Measurements from ENCODE around the gene ARHGAP45. TPM values are rescaled to one million over a fixed set of nuclear protein-coding genes. Genes with fewer than 3 reads are reported as not detected.
"Not testable (repeated sequence)": the region's sequence is repeated elsewhere in the genome, so short reads cannot be mapped to it uniquely, and the experiment has no call there.

The ARHGAP45 gene
- 5.1 TPM for total RNA-seq
- long read RNA-seq, full-length matches to known transcripts: 15 of 22 reads
- long read RNA-seq, partial matches to known transcripts: 5 of 22 reads
- long read RNA-seq, other reads (novel, unspliced or antisense): 2 of 22 reads

- peak; percentile 74 for DNase-seq
- intact Hi-C loops (cut with DNase I): no loop called here
- ATAC-seq (ENCODE audit: poor library complexity): peak; percentile 22
Measured at GRCh38 chr19:1066748-1067340, at the start of gene ARHGAP45. Gene ARHGAP45, plus strand, starts transcription at chr19:1067167. Its CDS starts 239 bp downstream, at chr19:1067406.

- DNase-seq (no peak), ATAC-seq (ENCODE audit: poor library complexity) (no peak)
- intact Hi-C loops (cut with DNase I): no loop called here
Measured at GRCh38 chr19:1017906-1018305, 49.1 kb upstream of the ARHGAP45 start.

GRCh38 chr19:1018393-1018792 is 48.6 kb upstream of the ARHGAP45 start:
- intact Hi-C loops (cut with DNase I): no loop called here
- no peak for DNase-seq
- no peak for ATAC-seq (ENCODE audit: poor library complexity)

- intact Hi-C loops (cut with DNase I): no loop called here
- DNase-seq: no peak
- no peak for ATAC-seq (ENCODE audit: poor library complexity)
Measured at GRCh38 chr19:1018932-1019615, 47.9 kb upstream of the ARHGAP45 start.

- ATAC-seq (ENCODE audit: poor library complexity) (no peak), DNase-seq (no peak)
- intact Hi-C loops (cut with DNase I): no loop called here
Measured at GRCh38 chr19:1019616-1019961, 47.4 kb upstream of the ARHGAP45 start.

- intact Hi-C loops (cut with DNase I): loop anchor here (5.0 to 10.0 kb wide), 2 partner anchors 82 to 215 kb away; partner anchors contain the start of genes CBARP and GPX4
- ATAC-seq (ENCODE audit: poor library complexity): no peak
- DNase-seq: peak; percentile 67
Measured at GRCh38 chr19:1019980-1020867, 46.7 kb upstream of the ARHGAP45 start.

- peak; percentile 92 for ATAC-seq (ENCODE audit: poor library complexity)
- peak; percentile 99 for DNase-seq
- intact Hi-C loops (cut with DNase I): loop anchor here (5.0 to 10.0 kb wide), 2 partner anchors 81 to 214 kb away; partner anchors contain the start of genes CBARP and GPX4
Measured at GRCh38 chr19:1020868-1021425, 46.0 kb upstream of the ARHGAP45 start, which contains the start of gene TMEM259. Gene TMEM259, minus strand, starts transcription at chr19:1021123. Its CDS starts 127 bp downstream, at chr19:1020996.

GRCh38 chr19:1023883-1024188 is 43.1 kb upstream of the ARHGAP45 start:
- not testable (repeated sequence) for DNase-seq; ATAC-seq (ENCODE audit: poor library complexity)
- intact Hi-C loops (cut with DNase I): loop anchor here (5.0 to 10.0 kb wide), 2 partner anchors 78 to 211 kb away; partner anchors contain the start of genes CBARP and GPX4

GRCh38 chr19:1025080-1025479 is 41.9 kb upstream of the ARHGAP45 start:
- ATAC-seq (ENCODE audit: poor library complexity); DNase-seq: not testable (repeated sequence)
- intact Hi-C loops (cut with DNase I): loop anchor here (10.0 kb wide), 1 partner anchor 210 kb away; the partner anchor contains the start of gene CBARP

GRCh38 chr19:1025960-1026782 is 40.8 kb upstream of the ARHGAP45 start, which contains the start of gene CNN2:
Gene CNN2, plus strand, starts transcription at chr19:1026608. Its CDS starts 54 bp downstream, at chr19:1026662.
- intact Hi-C loops (cut with DNase I): loop anchor here (10.0 kb wide), 1 partner anchor 209 kb away; the partner anchor contains the start of gene CBARP
- DNase-seq (peak; percentile 91), ATAC-seq (ENCODE audit: poor library complexity) (peak; percentile 81)

- ATAC-seq (ENCODE audit: poor library complexity): peak; percentile 3
- intact Hi-C loops (cut with DNase I): loop anchor here (10.0 kb wide), 1 partner anchor 208 kb away; the partner anchor contains the start of gene CBARP
- DNase-seq: no peak
Measured at GRCh38 chr19:1026783-1027649, 40.0 kb upstream of the ARHGAP45 start.

- intact Hi-C loops (cut with DNase I): loop anchor here (10.0 kb wide), 1 partner anchor 207 kb away; the partner anchor contains the start of gene CBARP
- DNase-seq (no peak), ATAC-seq (ENCODE audit: poor library complexity) (peak; percentile 1)
Measured at GRCh38 chr19:1027650-1028061, 39.3 kb upstream of the ARHGAP45 start.

GRCh38 chr19:1028062-1028926 is 38.7 kb upstream of the ARHGAP45 start:
- peak; percentile 70 for ATAC-seq (ENCODE audit: poor library complexity)
- intact Hi-C loops (cut with DNase I): loop anchor here (10.0 kb wide), 1 partner anchor 207 kb away; the partner anchor contains the start of gene CBARP
- DNase-seq: peak; percentile 75

GRCh38 chr19:1032264-1032867 is 34.6 kb upstream of the ARHGAP45 start:
- no peak for ATAC-seq (ENCODE audit: poor library complexity)
- intact Hi-C loops (cut with DNase I): no loop called here
- DNase-seq: no peak

- no peak for DNase-seq
- intact Hi-C loops (cut with DNase I): no loop called here
- ATAC-seq (ENCODE audit: poor library complexity): no peak
Measured at GRCh38 chr19:1035998-1036621, 30.9 kb upstream of the ARHGAP45 start.

Measured in Right ventricle myocardium superior (tissue), 1 donor.